Transverse colon (tissue), 4 donors: ENCODE results near the gene INSC. TPM values are rescaled to one million over a fixed set of nuclear protein-coding genes. Genes with fewer than 3 reads are reported as not detected.

Experiments used
- DNase-seq: peaks from one replicate; pipeline ENCODE4 v3.0.0-alpha.2; 2019
- H3K27ac ChIP-seq, 4 donors: fragments of 200-600 bp; sonication (generic); 2 replicates each; pipeline ENCODE4 v1.5.1; 2016 to 2018; ENCODE audit warnings: inconsistent platforms in 4 of 4
- H3K27me3 ChIP-seq: fragments of 200-600 bp; sonication (generic); 2 replicates; pipeline ENCODE4 v1.5.1; 2017; ENCODE audit warnings: inconsistent platforms
- H3K36me3 ChIP-seq, 4 donors: fragments of 200-600 bp; sonication (generic); 2 replicates each; pipeline ENCODE4 v1.5.1; 2017 to 2019; ENCODE audit warnings: inconsistent platforms in 4 of 4
- H3K4me1 ChIP-seq, 4 donors: fragments of 200-600 bp; sonication (generic); 2 replicates each; pipeline ENCODE4 v1.5.1; 2017 to 2020; ENCODE audit warnings: inconsistent platforms in 4 of 4
- H3K4me3 ChIP-seq, 4 donors: fragments of 200-600 bp; sonication (generic); 1 replicate in 1 of 4; 2 replicates in 3 of 4; pipeline versions ENCODE4 v1.5.1 to v1.6.1; 2017 to 2019; ENCODE audit warnings: inconsistent platforms in 4 of 4
- H3K9me3 ChIP-seq, 2 donors: fragments of 200-600 bp; sonication (generic); 2 replicates each; pipeline ENCODE4 v1.5.1; 2017 to 2019; ENCODE audit warnings: inconsistent platforms in 2 of 2
- EP300 ChIP-seq: sonication (generic); formaldehyde crosslinking; IDR thresholded peaks from one replicate; pipeline ENCODE4 v1.6.1; 2017; ENCODE audit warnings: antibody characterized with exemption, low read depth
- POLR2A ChIP-seq: fragments of 450-650 bp; IDR thresholded peaks from one replicate; pipeline ENCODE4 v1.6.1; 2016; ENCODE audit warnings: antibody characterized with exemption, mild to moderate bottlenecking, moderate library complexity
- POLR2AphosphoS5 ChIP-seq, 3 donors: sonication (generic); formaldehyde crosslinking; IDR thresholded peaks; one replicate each; pipeline ENCODE4 v1.6.1; 2016; ENCODE audit warnings: antibody characterized with exemption in 3 of 3
- WGBS, 2 donors: methylation state at CpG; one replicate each; pipeline ENCODE4 v1.1.5; 2018; ENCODE audit warnings: low coverage in 1 of 2; 5-methylcytosine and 5-hydroxymethylcytosine counted together
- in situ Hi-C, 4 donors: fragments of 200-750 bp; cut with MboI; loops; one replicate each; pipeline versions ENCODE4 v1.15.0 to v1.15.1; 2017; ENCODE audit warnings: low sequenced_read_pairs in 3 of 4, low pct_ligation_motif_present in 1 of 4, low pct_unique_long_range_greater_than_20kb in 1 of 4
- intact Hi-C: fragments of 100-400 bp; cut with DNase I; formaldehyde crosslinking; loops from one replicate; pipeline ENCODE4 v1.15.1; 2023; ENCODE audit warnings: low total_unique reads
- total RNA-seq, 4 donors: library from RNA; depleted of rRNA; stranded (reverse); fragments of >200 nt; gene quantifications; one replicate each; pipeline ENCODE4 v1.1.0, GENCODE V29; 2016
- TF ChIP-seq, protein P1 (sequence below), 5 experiments: fragments of 200-600 bp in 3 of 5; fragments of 450-650 bp in 2 of 5; sonication (generic) in 3 of 5; IDR thresholded peaks; 1 replicate in 2 of 5; 2 replicates in 3 of 5; pipeline ENCODE4 v1.5.1; 2016 to 2017; ENCODE audit warnings: antibody characterized with exemption in 5 of 5, inconsistent platforms in 3 of 5, mild to moderate bottlenecking in 2 of 5, moderate library complexity in 1 of 5

INSC gene
- total RNA-seq, 4 donors from 2014 or later, result 0.60 to 1.9 (median 1.3) TPM

DNA sequence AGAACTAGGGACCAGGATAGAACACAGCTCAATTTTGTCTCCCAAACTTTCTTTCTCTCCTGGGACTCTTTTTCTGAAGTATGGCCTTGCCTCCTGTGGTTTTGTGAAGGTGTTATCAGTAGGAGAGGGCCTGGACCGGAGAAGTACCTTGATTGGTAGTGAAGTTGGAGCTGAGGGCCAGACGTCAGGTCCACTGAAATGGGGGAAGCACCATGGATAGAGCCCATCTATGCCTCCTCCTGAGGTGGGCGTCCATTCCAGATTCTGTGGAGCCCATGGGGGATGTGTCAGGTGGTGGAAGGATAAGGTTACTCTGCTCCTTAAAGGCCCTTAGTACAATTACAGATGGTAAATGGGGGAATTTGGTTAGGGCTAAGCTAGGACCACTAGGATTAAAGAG, 109.7 kb downstream of the INSC start:
- in situ Hi-C loops (no loop called here), intact Hi-C loops (no loop called here)
- TF ChIP-seq EP300 (no peak), POLR2AphosphoS5 (IDR thresholded peaks at IDR 0.05) (no peak), POLR2A (no peak)
- TF ChIP-seq, protein P1, sequence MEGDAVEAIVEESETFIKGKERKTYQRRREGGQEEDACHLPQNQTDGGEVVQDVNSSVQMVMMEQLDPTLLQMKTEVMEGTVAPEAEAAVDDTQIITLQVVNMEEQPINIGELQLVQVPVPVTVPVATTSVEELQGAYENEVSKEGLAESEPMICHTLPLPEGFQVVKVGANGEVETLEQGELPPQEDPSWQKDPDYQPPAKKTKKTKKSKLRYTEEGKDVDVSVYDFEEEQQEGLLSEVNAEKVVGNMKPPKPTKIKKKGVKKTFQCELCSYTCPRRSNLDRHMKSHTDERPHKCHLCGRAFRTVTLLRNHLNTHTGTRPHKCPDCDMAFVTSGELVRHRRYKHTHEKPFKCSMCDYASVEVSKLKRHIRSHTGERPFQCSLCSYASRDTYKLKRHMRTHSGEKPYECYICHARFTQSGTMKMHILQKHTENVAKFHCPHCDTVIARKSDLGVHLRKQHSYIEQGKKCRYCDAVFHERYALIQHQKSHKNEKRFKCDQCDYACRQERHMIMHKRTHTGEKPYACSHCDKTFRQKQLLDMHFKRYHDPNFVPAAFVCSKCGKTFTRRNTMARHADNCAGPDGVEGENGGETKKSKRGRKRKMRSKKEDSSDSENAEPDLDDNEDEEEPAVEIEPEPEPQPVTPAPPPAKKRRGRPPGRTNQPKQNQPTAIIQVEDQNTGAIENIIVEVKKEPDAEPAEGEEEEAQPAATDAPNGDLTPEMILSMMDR (IDR thresholded peaks at IDR 0.05), result no peak
- no peak overlapping the region for H3K27ac ChIP-seq
- H3K4me1 ChIP-seq, result no peaks in the 10 kb centered on the region
- no peak for DNase-seq
- H3K27me3 ChIP-seq, result no peaks in the 10 kb centered on the region
- no peak overlapping the region for H3K4me3 ChIP-seq
- H3K9me3 ChIP-seq, result no peaks in the 10 kb centered on the region
- no peaks in the 10 kb centered on the region for H3K36me3 ChIP-seq
- WGBS, 2 donors, result 72 to 80% methylated on average over 1 to 3 of the region's 3 CpGs

DNA sequence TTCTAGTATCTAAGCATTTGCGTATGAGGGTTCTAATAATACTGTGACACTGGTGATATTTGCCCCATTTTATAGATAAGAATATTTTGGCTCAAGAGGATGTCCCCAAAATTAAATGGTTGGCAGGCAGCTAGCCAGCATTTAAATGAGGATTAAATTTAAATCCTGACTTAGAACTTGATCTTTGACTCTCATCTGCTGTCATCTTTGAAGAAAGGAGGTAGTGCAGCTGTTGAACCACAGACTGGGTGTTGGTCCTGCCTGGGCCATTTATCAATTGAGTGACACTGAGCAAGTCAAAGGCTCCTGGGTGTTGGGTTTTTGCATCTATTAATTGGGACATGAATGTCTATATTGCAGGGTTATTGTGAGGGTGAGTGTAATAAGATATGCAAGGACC, 112.3 kb downstream of the INSC start:
- 87 to 100% methylated on average over 1 of the region's 1 CpG for WGBS, 2 donors
- Histone ChIP-seq H3K36me3 (no peaks in the 10 kb centered on the region), H3K4me1 (no peaks in the 10 kb centered on the region), H3K27me3 (no peaks in the 10 kb centered on the region), H3K9me3 (no peaks in the 10 kb centered on the region), H3K27ac (no peak overlapping the region), H3K4me3 (no peak overlapping the region)
- in situ Hi-C loops, result no loop called here
- DNase-seq, result no peak
- intact Hi-C loops, result no loop called here
- TF ChIP-seq EP300 (no peak), POLR2A (no peak), POLR2AphosphoS5 (IDR thresholded peaks at IDR 0.05) (no peak)
- TF ChIP-seq, protein P1 (IDR thresholded peaks at IDR 0.05), result no peak

DNA sequence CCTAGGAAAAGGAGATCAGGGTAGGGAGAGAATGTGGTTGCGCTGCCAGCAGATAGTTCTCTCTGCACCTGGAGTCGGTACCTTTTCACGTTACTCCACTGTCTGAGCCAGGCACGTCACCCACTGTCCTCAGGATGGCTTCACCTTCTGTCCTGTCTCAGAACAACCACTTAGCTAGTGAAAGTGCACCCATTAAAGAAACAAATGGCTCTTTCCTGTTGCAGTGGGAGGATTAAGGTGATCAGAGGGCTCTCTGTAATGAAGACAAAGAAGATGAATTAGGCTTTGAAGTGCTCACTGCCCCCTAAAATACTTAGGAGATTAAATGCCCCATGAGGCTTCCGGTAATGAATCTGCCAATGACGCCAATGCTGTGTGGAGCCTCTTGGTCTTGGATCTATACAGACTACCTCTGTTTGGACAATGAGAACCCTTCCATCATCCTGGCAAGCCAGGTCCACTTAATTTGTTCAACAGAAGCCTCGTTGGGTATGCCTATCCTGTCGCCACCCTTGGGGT, 113.7 kb downstream of the INSC start:
- intact Hi-C loops, result no loop called here
- no peak for DNase-seq
- H3K9me3 ChIP-seq, result no peaks in the 10 kb centered on the region
- 68% methylated on average over 8 of the region's 8 CpGs; no CpG with 5 or more reads in 1 of the 2 donors for WGBS, 2 donors
- TF ChIP-seq EP300 (no peak), POLR2AphosphoS5 (IDR thresholded peaks at IDR 0.05) (no peak), POLR2A (no peak)
- TF ChIP-seq, protein P1 (IDR thresholded peaks at IDR 0.05), result no peak
- H3K4me1 ChIP-seq, result no peaks in the 10 kb centered on the region
- no peak overlapping the region for H3K27ac ChIP-seq
- in situ Hi-C loops, result no loop called here
- no peaks in the 10 kb centered on the region for H3K27me3 ChIP-seq
- no peaks in the 10 kb centered on the region for H3K36me3 ChIP-seq
- H3K4me3 ChIP-seq, result no peak overlapping the region

DNA sequence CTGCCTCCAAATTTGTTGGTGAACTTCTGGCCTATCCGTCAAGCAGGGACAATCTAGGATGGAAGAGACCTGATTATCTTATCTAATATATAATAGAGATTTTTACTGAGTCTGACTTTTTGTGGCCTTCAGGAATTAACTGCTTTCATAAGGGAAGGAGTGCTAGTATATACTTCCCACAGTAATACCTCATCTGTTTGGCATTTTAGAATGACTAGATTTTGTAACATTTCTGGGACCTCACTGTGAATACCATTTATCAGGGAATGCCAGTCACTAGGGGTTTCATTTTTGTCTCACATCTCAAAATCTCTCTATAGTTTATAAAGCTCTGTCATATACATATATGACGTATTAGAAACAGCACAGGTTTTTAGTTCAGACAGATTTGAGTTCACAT, 114.3 kb downstream of the INSC start:
- WGBS, 2 donors, result 0% methylated on average over 1 to 2 of the region's 2 CpGs
- no peaks in the 10 kb centered on the region for H3K36me3 ChIP-seq
- no peak for DNase-seq
- TF ChIP-seq, protein P1 (IDR thresholded peaks at IDR 0.05), result no peak
- no peaks in the 10 kb centered on the region for H3K27me3 ChIP-seq
- no peaks in the 10 kb centered on the region for H3K4me1 ChIP-seq
- intact Hi-C loops, result no loop called here
- in situ Hi-C loops, result no loop called here
- no peak overlapping the region for H3K4me3 ChIP-seq
- H3K9me3 ChIP-seq, result no peaks in the 10 kb centered on the region
- no peak overlapping the region for H3K27ac ChIP-seq
